GM21717 (cell line): ENCODE measurements around the gene LAMA2.

ENCODE experiments used
- ATAC-seq: cut with Tn5 transposase; IDR thresholded peaks from one replicate; pipeline ENCODE4 v1.9.1; 2021; ENCODE audit warnings: mild to moderate bottlenecking, moderate library complexity; ENCODE audit not compliant: unreplicated experiment

LAMA2 gene, protein sequence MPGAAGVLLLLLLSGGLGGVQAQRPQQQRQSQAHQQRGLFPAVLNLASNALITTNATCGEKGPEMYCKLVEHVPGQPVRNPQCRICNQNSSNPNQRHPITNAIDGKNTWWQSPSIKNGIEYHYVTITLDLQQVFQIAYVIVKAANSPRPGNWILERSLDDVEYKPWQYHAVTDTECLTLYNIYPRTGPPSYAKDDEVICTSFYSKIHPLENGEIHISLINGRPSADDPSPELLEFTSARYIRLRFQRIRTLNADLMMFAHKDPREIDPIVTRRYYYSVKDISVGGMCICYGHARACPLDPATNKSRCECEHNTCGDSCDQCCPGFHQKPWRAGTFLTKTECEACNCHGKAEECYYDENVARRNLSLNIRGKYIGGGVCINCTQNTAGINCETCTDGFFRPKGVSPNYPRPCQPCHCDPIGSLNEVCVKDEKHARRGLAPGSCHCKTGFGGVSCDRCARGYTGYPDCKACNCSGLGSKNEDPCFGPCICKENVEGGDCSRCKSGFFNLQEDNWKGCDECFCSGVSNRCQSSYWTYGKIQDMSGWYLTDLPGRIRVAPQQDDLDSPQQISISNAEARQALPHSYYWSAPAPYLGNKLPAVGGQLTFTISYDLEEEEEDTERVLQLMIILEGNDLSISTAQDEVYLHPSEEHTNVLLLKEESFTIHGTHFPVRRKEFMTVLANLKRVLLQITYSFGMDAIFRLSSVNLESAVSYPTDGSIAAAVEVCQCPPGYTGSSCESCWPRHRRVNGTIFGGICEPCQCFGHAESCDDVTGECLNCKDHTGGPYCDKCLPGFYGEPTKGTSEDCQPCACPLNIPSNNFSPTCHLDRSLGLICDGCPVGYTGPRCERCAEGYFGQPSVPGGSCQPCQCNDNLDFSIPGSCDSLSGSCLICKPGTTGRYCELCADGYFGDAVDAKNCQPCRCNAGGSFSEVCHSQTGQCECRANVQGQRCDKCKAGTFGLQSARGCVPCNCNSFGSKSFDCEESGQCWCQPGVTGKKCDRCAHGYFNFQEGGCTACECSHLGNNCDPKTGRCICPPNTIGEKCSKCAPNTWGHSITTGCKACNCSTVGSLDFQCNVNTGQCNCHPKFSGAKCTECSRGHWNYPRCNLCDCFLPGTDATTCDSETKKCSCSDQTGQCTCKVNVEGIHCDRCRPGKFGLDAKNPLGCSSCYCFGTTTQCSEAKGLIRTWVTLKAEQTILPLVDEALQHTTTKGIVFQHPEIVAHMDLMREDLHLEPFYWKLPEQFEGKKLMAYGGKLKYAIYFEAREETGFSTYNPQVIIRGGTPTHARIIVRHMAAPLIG (N-terminal part only)

DNA sequence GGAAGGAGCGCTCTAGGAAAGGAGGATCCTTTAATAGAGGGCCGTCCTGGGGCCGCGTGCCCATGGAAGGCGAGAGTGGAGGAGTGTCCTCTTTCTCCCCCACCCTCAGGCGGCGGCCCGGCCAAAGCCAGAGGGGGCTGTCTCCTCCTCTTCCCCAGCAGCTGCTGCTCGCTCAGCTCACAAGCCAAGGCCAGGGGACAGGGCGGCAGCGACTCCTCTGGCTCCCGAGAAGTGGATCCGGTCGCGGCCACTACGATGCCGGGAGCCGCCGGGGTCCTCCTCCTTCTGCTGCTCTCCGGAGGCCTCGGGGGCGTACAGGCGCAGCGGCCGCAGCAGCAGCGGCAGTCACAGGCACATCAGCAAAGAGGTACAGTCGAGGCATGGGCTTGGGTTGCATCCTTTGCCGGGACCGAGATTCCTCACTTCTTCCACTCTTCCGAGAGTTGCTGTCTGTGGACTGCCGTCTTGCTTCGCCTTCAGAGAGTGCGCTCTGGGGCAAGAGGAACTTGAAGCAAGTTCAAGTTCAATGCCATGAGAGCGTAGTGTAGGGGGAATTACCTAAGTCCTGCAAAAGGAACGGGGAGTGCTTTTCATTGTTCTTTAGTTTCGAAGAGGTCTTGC, at the start of gene LAMA2:
Gene LAMA2 (plus strand): TSS at position 148 of the 621 bp plus-strand sequence. CDS start 108 bp downstream, at position 256.
- ATAC-seq: no peak

DNA sequence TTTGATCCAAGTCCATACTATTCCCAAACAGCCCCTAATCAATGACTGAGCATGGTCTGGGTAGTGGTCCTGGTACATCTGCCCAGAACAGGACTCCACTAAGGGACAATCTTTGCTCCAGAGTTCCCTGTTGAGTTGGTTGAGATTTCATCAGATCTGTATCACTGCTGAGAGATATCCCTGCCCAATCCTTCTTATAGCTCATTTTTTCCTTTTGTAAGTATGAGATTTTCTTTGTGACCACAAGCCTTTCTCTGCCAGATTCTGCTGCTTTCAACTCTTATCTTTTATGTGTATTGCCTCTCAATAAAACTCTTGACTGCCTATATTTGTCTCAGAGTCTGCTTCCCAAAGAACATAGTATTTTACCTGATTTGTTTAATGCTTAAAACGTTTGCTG, 46.2 kb upstream of the LAMA2 start:
- no peak for ATAC-seq

DNA sequence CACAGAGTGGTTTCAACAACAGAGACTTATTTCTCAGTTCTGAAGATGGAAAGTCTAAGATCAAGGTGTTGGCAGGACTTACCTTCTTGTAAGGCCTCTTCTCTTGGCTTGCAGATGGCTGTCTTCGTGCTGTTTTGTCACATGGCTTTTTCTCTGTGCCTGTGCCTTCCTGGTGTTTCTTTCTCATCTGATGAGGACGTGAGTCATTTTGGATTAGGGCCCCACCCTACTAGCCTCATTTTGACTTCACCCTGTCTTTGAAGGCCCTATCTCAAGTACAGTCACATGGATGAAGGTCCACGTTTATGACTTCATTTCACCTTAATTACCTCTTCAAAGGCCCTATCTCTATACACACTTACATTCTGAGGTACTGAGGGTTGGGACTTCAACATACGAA, 41.4 kb upstream of the LAMA2 start:
- no peak for ATAC-seq

DNA sequence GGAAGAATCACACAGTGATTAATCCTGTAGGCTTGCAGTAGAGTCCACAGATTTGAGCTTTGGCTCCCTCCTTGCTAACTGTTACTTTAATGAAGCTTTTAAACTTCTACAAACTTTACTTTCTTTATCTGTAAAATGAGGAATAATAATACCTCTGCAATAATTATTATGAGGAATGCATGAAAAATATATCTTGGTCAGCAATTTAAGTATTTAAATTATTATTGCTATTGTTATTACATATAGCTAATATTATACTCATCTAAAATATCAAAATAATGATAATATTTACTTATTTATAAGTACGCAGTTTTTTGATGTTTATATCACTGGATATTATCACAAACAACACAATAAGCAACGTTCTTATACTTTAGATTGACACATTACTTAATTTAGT, 38.3 kb upstream of the LAMA2 start:
- no peak for ATAC-seq

DNA sequence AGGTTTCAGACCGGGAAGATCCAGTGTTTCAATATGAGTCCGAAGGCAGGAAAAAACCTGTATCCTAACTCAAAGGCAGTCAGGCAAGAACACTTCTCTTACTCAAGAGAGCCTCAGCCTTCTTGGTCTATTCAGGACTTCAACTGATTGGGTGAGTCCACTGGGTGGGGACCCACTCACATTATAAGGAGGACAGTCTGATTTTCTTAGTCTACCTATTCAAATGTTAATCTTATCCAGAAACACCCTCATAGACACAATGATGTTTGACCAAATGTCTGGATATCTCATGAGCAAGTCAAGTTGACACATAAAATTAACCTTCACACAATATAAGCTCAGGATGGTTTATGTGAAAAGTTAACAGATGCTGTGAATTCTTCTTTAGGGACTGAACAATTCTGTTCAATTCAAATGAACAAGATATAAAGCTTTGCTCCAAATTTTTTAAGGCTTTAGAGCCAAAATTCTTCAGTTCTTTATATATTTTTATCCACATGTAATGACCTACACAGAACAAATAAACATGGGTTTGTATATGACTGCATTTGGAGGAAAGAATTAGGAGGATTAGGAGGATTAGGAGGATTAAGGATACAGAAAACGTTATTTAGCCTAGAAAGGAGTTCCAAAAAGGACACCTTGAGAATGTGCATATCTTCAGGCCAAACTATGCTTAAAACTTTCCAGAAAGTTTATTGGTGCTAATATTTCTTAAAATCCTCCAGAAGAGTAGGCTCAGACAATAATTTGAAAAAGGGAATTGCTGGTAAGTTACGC, 35.3 kb upstream of the LAMA2 start:
- ATAC-seq: no peak

DNA sequence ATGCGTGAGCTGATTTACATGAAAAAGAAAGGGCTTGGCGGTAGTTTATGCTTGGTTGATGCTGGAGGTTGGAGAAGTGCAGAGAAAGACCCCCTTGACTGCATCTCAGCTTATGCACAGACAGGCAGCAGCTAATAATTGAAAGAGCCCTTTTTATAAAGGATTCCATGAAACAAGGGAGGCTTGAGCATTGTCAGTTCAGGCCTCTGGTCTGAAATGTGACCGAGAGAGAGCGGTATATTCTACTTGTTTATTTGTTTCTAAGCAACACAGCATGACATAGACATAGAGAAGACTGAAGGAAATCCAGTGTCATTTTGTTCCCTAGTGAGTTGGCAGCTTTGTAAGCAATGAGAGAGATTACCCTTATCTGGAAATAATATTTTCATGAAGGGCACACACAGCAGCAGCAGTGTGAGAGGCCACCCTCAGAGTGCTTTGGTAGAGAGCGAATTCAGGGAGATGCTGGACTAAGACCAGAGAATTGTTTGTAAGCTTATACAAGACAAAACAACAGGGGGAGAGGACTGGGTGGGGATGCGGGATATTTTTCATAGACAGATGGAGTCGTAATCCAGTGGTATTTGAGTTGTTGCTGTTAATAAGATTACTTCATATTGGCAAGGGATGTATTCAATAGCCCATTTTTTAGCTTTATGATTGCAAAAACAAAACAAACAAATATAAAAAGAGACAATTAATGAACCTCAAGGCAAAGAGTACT, 34.6 kb upstream of the LAMA2 start:
- no peak for ATAC-seq

DNA sequence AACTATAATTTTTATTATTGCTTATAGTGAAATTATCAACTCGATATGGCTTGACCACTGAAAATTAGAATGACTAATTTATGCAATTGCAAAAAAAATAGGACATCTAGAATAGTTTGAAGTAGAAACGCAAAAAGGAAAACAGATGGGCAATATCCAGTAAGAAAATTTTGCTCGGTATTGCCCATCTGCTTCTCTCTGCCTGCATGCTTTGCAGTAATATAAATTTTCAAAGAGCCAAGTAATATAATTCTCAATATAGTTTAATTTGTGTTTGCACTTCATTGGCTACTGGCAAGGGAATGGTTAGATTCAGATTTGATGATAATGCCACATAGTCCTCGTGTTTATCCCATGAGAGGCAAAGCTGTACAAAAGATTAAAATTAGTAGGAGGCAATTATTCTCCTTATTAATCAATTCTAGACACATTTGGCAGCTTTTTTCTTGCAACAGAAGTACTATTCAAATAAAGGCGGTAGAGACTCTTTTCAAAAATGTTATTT, 27.3 kb upstream of the LAMA2 start:
- no peak for ATAC-seq

DNA sequence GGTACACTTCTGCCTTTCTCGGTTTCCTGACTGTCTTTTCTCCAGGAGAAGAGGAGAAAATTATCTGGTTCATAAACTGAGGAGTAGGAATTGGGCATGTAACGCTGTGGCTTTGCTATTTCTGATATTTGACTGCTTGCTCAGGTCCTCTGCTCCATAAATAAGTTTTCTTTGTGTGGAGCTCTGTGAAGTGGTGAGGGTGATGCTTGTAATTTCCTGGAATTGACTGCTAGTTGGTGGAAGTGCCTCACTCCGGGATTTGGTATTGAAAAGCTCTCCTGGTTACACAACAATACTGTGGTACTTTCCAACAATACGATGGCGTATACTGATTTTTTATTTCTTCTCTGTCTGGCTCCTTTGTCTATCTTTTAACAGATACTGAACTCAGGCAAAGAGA, 25.1 kb upstream of the LAMA2 start:
- ATAC-seq: no peak

DNA sequence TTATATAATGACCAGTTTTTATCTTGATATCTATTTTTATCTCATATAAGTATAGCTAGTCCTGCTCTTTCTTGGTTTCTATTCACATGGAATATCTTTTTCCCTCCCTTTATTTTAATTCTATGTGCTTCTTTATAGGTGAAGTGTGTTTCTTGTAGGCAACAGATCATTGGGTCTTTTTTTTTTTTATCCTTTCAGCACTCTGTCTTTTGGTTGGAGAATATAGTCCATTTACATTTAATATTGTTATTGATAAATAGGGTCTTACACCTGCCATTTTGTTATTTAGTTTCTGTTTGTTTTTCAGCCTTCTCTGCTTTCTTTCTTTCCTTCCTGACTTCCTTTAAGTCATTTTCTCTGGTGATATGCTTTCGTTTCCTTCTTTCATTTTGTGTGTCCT, 22.2 kb upstream of the LAMA2 start:
- ATAC-seq: no peak

DNA sequence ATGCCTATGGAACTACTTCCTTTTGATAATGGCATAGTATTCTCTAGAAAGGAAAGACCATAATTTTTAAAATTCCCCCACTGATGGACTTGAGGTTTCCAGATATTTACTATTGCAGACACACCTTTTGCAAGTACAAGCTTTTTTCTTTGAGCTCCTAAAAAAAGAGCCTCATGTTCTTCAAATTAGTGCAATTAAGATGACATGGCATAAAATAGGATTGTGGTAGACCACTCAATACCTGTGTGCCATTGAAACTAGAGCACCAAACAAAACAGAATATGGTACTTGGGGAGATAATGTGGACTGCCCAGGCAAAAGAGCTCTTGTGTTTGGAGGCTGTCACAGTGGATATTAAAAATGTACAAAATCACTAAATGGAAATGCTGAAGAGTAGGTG, 19.0 kb upstream of the LAMA2 start:
- no peak for ATAC-seq

DNA sequence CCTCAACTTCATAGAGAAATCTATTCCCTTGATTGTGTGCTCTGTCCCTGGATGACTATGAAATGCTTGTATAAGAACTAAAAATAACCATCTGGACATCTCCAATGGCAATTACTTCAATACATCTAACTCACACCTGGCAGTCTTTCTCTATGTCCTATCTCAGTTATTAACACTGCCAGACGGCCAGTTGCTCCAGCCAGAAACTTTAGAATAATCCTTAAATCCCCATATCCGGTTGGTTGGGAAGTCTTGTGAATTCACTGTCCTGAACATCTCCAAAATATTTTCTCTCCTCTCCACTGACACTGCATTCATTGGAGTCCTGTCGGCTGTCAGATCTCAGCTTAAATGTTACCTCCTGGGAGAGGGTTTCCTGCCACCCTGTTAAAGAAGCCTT, 12.2 kb upstream of the LAMA2 start:
- ATAC-seq: no peak

DNA sequence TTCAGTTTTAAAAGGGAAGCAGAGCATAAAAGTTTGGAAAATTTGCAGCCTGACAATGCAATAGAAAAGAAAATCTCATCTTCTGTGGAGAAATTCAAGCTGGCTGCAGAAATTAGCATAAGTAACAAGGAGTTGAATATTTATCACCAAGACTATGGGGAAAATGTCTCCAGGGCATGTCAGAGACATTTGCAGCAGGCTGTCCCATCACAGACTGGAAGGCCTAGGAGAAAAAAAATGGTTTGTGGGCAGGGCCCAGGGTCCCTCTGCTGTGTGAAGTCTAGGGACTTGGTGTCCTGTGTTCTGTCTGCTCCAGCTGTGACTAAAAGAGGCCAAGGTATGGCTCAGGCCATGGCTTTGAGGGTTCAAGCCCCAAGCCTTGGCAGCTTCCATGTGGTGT, 8.1 kb upstream of the LAMA2 start:
- no peak for ATAC-seq

DNA sequence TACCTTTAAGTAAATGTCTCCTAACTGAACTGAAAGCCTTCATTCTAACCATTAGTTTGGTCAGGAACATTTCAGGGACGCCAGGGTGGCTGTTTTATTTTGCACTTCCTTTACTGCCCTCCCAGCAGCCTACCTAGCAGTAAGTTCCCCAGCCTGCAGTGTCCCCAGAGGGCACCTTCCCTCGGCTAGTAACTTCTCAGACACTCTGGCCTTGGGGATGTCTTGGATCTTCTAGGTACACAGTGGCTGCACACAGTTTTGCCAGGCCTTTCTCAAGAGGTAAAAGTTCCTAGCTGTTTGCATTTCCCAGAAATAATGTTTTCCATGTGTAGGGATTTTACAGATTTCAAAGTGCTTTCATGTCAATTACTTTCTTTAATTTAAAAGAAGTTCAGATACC, 378 bp upstream of the LAMA2 start:
- no peak for ATAC-seq

DNA sequence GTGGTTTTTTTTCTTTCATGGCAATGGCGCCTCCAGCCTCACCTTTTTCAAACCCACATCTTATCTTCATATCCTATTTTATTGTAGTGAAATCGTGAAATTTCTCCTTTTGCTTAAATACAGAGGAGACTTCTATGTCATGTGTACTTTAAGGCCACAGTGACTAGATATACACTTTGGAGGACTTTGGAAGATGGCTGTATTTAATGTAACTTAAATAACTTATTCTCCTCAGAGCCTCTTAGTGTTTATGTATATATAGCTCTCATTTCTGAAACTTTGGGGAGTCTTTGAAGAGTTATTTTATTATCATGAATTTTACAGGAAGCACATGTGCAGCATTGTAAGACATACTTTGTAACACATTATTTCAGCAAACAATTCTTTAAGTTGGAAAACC, 968 bp downstream of the LAMA2 start:
- ATAC-seq: no peak

DNA sequence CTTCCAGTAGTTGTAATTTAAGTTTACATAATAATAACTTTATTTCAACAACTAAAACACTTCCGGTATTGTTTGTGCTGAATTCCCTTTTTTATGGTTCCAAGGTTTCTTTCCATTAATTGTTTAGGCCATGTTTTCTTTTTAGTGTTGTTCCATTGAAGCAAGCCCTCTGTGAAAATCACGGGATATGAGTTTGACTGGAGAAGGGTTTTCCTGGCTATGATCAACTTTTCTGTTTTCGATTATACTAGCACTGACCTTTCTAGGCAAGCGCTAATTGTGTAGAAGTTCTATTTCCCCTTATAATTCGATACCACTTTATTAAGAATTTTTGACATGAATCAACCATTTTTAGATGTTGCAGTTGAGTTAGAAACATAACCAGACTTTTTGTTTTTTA, 2.4 kb downstream of the LAMA2 start:
- ATAC-seq: no peak

DNA sequence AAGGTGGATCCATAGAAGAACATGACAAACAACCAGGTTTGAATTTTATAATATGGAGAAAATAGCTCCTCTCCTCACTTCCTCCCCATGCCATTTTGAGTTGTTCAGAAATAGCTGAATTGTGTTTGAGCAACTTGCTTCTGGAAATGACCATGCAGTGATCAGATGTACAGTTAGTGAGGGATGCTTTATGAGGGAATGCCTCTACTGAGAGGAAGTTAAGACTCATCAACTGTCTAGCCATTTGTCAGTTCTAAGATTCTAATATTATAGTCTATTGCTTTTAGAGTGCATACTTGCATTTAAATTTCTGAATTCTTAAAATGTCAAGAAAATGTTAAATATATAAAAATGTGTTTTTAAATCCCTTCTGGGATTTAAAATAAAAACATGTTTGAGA, 3.8 kb downstream of the LAMA2 start:
- no peak for ATAC-seq

DNA sequence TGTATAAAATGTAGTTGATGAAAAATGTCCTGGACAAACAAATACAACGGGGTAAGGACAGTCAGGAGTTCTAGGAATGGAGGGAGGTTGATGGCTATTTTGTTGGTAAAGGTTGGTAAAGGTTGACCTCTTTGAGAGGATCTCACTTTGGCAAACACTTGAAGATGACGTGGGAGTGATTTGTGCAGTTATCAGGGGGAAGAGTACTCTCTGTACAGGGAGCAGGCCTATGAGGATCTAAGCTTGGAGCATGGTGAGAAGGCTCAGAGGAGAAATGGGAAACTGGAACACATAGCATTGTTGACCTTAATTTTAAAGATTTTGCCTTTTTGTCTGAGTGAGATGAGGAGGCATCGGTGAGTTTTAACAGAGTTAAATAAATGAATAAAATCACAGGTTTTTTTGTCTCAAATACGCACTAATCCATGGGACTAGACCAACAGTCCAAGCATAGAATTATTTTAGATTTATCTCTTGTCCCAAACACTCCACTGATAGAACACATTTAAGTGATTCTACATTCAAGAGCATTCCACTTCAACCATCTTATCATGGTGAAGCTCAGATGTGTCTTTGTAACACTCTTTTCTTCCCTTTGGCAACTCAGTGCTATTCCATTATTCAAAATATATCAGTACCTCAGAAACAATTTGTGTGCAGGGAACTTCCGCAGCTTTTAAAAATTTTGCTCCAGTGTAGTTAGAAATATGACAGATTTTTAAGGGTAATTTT, 5.7 kb downstream of the LAMA2 start:
- no peak for ATAC-seq

DNA sequence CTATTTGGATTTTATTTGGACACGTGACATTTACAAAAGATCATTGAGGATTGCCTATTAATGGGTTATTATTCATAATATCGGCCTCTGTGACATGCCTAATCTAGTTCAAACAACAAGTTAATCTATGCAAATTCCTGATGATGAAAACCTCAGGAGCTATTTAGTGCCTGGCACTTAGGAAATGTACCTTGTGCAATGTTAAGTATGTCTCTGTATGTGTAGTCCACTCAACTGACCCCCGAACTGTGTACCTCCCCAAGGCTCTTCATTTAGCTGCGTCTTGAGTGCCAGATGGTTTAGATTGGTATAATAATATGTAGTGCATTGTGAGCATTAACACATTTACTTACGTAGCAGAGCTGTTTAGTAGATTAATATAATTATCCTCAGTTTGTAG, 6.9 kb downstream of the LAMA2 start:
- no peak for ATAC-seq

DNA sequence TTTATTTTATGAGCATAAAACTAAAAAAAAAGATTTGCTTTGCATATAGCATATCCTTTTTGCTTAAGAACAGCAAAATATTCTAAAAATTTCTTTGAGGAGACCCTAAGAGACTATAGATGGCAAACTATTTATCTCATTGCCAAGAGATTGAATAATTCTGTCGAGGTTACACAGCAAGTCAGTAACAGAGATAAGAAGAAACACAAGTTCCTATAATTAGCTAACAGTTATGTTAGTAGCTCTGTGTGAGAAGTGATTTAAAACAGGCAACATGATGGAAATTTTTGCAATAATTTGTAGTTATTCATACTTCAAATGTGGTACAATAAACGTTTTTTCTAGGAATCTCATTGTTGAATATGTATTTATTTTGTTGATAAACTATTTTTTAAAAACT, 9.1 kb downstream of the LAMA2 start:
- ATAC-seq: no peak
